GM21381 (cell line): ENCODE data around the gene MAP3K2.
"Not testable (repeated sequence)": the region's sequence is repeated elsewhere in the genome, so short reads cannot be mapped to it uniquely, and the experiment has no call there.

Experiments used
- ATAC-seq: cut with Tn5 transposase; IDR thresholded peaks from one replicate; pipeline ENCODE4 v1.9.1; 2021; ENCODE audit warnings: mild to moderate bottlenecking, moderate library complexity; ENCODE audit not compliant: unreplicated experiment

MAP3K2 gene

DNA sequence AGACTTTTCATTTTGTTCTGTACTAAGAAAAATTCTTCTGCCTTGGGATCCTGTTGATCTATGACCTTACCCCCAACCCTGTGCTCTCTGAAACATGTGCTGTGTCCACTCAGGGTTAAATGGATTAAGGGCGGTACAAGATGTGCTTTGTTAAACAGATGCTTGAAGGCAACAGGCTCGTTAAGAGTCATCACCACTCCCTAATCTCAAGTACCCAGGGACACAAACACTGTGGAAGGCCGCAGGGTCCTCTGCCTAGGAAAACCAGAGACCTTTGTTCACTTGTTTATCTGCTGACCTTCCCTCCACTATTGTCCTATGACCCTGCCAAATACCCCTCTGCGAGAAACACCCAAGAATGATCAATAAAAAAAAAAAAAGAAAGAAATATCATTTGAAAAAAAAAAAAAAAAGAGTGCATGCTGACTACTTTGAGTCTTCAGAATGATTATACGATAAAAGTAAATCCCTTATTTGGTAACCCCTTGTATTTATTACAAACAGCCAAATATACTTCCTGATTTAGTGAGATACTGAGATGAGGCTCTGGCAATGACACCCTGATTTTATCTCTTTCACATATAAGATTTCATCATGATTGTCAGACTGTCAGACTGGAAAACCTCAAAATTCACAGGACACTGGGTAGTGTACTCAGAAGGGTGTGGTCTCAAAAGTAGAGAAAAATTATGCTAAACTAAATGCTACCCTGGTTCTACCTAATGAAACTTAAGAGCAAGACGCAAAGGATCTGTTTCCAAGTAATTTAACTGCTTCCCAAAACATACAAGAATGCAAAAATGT is 33.7 kb downstream of the MAP3K2 start:
- ATAC-seq: not testable (repeated sequence)

DNA sequence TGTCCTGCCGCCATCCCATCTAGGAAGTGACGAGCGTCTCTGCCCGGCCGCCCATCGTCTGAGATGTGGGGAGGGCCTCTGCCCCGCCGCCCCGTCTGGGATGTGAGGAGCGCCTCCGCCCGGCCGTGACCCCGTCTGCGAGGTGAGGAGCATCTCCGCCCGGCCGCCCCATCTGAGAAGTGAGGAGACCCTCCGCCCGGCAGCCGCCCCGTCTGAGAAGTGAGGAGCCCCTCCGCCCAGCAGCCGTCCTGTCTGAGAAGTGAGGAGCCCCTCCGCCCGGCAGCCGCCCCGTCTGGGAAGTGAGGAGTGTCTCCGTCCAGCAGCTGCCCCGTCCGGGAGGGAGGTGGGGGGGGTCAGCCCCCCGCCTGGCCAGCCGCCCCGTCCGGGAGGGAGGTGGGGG is 34.6 kb downstream of the MAP3K2 start:
- not testable (repeated sequence) for ATAC-seq

DNA sequence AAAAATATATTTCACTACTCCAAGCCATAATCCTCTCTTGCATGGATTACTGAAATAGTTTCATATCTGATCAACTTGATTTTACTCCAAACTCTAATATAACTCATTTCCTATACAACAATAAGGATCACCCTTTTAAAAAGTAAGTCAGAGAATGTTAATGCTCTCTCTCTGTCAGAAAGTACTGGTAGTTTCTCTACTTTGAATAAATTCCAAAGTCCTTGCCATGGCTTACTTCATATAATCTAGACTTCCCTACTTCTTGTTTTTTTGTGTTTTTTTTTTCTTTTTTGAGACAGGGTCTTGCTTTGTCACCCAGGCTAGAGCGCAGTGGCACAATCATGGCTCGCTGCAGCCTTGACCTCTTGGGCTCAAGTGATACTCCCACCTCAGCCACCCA is 36.2 kb downstream of the MAP3K2 start:
- no peak for ATAC-seq

DNA sequence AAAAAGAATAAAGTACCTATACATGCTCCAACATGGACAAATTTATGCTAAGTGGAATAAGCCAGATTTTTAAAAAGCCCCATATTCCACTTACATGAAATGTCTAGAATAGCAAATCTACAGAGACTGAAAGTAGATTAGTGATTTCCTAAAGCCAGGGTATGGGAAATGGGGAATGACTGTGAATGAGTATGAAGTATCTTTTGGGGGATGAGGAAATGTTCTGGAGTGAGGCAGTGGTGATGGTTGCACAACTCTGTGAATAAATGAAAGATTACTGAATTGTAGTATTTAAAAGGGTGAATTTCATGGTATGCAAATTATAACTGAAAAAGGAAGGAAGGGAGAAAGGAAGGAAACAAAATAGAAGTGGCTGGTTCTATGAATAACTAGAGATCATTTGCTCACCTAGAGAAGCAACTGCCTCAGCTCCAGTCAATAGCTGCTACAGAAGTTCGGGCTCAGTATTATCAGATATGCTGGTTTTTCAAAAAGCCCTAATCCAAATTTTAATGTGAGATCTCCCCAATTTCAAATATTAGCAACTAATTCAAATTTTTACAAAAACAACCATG is 39.3 kb downstream of the MAP3K2 start:
- ATAC-seq: no peak

DNA sequence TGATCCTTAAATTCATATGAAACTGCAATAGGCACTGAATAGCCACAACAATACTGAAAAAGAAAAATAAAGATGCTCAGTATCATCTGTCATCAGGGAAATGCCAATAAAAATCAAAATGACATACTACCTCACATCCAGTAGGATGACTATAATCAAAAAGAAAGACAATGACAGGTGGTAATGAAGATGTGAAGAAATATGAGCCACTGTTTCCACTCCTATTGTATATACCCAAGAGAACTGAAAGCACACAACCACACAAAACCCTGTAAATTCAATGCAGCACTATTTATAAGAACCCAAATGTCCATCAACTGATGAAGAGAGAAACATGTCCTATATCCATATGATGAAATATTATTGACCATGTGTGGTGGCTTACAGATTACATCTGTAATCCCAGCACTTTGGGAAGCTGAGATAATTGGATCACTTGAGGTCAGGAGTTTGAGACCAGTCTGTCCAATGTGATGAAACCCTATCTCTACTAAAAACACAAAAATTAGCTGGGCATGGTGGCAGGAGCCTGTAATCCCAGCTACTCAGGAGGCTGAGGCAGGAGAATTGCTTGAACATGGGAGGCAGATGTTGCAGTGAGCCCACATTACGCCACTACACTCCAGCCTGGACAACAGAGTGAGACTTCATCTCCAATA is 39.9 kb downstream of the MAP3K2 start:
- no peak for ATAC-seq

DNA sequence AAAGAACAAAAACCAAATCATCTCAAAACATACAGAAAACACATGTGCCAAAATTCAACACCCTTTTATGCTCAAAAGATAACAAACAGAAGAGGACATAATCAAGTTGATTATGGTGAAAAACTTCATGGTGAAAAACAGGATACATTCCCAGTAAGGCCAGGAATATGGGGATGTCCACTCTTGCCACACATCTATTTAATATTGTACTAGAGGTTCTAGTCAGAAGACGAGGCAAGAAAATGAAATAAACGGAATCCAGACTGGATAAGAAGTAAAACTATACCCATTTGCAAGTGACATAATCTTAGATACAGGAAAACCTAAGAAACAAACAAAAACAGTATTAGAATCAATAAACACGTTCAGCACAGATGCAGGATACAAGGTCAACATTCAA is 40.8 kb downstream of the MAP3K2 start:
- ATAC-seq: no peak

DNA sequence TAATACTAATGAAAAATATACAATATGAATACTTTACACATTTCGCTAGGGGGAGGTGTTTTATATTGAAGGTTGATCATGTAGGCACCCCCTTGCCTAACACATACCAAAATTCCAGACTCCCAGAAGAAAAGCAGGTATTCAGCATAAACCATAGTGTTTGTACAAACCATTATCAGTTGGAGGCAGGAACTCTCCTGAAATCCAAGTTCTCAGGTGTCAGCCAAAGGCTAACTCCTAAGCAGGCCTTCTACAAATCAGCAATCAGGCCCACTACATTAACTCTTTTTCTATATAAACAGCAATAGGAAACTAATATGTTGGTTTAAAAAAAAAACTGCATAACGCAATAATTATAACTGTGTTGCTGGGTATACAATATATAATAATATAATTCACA is 44.5 kb downstream of the MAP3K2 start:
- no peak for ATAC-seq

DNA sequence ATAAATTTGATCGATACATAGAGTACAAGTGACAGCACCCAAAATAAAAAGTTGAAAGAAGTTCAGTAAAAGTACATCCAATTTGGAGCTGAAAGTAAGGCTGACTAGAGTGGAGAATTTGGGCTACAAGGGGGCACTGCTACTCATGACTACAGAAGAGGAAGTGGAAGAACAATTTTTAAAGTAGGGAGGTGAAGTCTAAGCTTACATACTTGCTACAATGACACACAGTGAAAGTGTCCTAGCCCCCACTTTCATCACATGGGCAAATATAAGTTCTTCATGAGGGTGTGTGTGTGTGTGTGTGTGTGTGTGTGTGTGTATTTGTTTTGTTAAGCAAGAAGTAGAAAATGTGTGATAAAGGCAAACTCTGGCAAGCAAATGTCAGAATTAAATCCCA is 45.7 kb downstream of the MAP3K2 start:
- no peak for ATAC-seq

DNA sequence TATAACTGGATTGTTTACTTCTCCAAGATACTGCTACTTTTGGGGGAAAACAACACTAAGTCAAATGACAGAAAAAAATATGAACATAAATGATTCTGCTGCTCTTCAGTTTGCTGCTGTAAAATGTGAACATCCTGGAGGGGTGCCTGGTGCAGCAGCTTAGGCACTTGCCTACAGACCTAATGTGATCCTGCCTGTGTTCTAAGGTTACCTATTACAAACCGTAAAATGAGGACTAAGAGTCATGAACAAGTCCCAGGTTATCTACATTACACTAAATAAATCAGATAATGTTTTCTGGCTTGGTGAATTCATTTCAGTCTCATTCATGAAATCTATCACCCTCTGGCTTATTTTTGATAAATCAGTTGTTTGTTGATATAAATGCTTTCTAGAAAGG is 55.4 kb downstream of the MAP3K2 start:
- ATAC-seq: no peak

DNA sequence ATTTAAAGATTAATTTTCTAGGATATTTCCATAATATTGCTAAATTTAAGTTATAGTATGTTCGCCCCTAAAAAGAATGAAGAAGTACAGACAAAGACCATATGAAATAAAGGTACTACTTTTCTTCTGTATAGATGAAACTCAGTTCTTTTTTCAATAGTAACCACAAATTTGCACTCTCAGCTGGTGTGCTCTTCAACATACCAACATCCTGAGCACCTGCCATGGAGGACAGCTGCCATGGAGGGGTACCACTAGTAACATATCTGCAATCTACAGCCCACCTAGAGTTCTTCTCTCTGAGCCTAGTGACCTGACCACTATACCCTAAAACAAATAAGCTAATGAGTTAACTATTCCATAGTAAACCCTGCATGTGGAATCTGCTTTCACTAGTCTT is 57.0 kb downstream of the MAP3K2 start:
- peak; percentile 80 for ATAC-seq

DNA sequence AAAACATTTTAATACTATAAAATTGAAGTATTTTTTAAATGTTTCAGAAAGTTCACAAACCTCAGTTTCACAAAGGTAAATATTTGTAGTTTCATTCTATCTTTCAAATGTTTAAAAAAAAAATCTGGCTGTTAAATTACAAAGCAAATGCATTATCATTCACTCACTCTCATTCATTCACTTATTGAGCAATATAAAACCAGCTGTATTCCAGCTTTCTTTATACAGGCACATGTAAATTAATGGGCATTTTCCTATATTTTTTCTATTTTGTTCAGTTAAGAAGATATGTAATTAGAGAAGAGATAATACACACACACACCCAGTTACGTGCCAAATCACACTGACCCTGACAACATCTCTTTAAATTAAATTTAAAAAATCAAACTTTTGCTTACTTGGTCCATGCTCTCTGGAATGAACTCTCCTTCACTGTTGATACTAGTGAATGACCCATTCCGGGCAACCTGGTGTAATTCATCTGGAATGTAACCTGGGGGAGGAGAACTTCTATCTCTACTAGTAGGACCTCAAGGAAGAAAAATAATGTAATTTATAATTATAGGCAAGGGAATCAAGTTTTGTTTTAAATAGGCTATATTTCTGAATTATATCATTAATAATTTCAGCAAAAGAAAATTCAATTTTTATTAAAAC is 61.4 kb downstream of the MAP3K2 start:
- ATAC-seq: no peak

DNA sequence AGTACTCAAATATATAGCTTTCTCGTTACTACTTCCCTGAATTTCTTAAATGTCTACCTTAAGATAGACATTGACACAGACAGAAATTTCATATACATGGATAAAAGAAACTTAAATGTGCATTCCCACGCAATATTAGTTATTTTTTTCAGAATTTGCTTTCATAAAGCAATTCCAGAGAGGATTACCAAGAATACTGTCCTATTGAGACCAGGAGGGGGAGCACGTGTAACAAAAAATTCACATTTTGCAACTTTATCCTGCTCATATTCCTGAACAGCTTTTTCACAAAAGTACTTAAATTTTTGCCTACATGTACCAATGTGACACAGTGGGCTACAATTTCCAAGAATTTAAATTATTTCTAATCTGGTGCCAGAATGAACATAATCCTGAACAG is 63.1 kb downstream of the MAP3K2 start:
- no peak for ATAC-seq

DNA sequence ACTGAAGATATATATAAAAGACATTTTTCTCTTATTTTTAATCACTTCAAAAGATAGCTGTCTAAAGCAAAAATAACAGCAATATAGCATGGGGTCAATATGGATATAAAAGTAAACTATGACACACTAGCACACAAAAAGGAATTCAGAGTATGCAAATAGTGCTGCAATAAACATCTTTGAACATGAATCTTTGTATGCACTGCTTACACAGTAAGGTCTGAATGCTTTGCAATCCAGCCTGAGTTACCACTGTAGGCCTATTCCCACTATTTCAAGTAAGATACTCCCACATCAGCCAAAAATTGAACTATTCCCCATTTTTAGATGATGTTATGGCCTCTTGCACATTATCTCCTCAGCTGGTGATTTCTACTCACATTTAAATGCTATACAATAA is 66.5 kb downstream of the MAP3K2 start:
- no peak for ATAC-seq

DNA sequence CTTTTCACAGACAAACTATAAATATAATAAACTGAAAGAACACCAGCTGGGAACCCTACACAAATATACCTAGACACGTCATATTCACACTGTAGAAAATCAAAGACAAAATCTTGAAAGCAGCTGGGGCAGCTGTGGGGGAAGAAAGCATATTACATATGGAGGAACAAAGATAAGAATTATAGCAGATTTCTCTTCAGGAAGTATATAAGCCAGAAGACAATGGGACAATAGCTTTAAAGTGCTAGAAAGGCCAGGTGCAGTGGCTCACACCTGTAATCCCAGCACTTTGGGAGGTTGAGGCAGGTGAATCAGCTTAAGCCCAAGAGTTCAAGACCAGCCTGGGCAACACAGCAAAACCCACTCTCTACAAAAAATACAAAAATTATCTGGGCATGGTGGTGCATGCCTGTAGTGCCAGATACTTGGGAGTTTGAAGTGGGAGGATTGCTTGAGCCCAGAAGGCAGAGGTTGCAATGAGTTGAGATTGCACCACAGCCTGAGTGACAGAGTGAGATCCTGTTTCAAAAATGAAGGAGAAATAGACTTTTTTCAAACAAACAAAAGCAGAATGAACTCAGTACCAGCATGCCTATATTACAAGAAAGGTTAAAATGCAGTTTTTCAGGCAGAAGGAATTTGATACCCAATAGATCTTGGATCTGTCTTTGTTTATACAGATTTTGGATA is 67.0 kb downstream of the MAP3K2 start:
- no peak for ATAC-seq

DNA sequence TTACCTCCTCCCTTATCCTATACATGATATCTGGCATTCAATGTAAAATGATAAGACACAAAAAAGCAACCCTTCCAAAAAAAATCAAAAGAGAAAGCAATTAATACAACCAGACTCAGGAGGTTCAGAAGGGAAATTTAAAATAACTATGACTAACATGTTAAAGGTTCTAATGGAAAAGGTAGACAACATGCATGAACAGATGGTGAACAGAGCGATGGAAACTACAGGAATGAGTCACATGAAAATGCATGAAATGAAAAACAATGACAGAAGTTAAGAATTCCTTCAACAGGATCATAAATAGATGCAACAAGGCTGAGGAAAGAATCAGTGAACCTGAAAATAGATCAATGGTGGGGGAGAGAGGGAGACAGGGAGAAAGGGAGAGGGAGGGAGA is 67.7 kb downstream of the MAP3K2 start:
- ATAC-seq: no peak

DNA sequence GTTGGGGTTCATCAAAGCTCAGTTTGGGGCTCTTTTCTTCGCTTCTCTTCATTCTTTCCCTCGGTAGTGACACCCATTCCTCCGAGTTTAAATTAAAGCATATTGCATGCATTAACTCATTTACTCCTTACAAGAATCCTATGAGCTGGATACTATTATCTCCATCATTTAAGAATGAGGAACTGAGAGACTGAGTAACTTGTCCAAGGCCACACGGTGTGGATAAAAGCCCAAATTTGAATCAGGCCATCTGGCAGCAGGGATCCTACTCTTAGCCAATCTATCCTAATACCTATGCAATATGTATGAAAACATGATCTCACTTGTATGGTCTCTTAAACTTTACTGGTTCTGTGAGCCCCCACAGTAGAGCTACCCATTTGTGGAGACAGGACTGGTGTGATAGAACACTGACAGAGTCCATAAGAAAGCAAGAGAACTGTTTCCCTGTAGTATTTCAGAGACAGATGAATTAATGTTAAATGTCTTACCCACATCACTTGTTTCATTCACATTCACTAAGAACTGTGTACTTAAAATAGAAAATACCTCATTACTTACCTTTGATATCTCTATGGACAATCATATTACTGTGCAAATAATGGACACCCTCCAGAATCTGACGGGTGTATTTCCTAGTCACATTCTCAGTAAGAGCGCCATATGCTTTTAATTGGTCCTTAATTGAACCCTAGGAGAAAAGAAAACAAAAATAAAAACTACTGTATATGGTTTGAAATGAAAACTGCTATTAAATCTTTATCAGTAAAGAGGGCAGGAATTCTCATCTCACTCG is 73.4 kb downstream of the MAP3K2 start:
- ATAC-seq: no peak

DNA sequence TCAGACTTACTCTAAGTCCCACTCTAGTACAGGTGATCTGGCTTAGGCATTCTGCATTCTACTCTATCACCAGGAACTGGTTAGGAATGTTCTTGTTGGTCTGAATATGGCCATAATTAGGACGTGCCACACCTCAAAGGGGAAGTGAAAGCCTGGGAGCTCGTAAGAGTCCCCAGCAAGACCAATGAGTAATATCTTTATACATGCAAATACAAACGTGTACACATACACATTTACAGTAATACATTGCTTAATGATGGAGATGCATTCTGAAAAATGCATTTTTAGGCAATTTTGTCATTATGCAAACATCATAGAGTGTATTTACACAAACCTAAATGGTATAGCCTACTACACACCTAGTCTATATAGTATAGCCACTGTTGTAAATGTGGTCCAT is 74.4 kb downstream of the MAP3K2 start:
- peak; percentile 96 for ATAC-seq

DNA sequence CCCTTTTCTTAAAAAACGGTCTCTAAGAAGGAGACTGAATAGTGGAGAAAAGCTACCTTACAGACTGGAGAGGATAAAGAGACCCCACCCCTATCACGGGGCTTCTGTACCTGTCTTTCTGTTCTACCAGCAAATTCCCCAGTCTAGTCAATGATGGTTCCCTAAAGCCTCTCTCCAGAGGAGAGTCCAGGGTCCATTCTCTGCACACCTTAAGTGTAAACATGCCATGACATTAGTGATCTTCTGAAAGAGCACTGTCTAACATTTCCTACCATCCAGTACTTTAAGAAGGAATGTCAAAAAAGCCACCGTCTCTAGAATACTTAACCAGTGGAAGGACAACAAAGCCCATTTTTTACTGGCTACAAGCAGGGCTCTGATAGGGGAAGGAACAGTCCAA is 76.8 kb downstream of the MAP3K2 start:
- no peak for ATAC-seq

DNA sequence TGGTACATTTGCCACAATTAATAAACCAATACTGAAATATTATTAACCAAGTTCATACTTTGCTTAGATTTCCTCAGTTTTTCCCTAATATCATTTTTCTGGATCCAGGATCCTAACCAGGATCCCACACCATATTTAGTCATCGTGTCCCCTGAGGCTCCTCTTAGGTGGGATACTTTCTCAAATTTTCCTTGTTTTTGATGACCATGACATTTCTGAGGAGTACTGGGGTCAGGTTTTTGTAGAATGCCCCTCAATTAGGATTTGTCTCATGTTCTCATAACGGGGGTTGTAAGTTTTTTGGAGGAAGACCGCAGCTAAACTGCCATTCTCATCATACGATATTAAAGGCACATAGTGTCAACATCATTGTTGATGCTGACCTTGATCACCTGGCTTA is 78.3 kb downstream of the MAP3K2 start:
- ATAC-seq: no peak

DNA sequence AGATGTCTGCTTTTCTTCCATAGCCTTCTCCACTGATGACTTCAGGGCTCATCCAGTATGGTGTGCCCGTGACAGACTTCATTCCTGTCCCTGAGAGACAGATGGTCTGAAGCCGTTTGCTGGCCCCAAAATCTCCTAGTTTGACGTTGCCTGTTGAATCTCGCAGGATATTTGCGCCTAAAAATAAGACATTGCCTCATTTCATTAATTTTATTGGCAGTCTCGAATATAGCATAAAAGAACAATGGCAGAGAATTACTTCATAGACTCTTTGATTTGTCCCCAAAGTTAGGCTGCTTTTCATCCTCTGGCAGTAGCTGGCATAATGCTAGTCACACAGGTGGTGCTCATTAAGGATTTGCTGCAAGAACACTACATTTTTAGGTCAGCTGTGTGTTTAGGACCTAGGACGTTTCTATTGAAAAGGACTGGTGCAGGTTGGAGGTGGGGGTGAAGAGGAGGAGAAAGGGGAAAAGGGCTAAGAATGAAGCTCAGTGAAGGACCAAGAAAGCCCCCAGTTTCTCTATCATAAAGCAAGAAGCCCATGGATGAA is 79.1 kb downstream of the MAP3K2 start:
- ATAC-seq: no peak
